Neural cell (in vitro differentiated cells): Measurements from ENCODE around the gene PNISR. TPM values are rescaled to one million over a fixed set of nuclear protein-coding genes. Genes with fewer than 3 reads are reported as not detected.

Source experiments
- H2AFZ ChIP-seq: fragments of 200-600, 300-800 bp; sonication (generic), shearing (Covaris generic); 2 replicates; pipeline ENCODE4 v1.6.0; 2014; ENCODE audit warnings: low read depth, mild to moderate bottlenecking, antibody characterized with exemption, low read length, moderate library complexity
- H3F3A ChIP-seq: fragments of 200-600 bp; shearing (Covaris generic); 2 replicates; pipeline ENCODE4 v1.6.1; 2016; ENCODE audit warnings: mild to moderate bottlenecking, moderate library complexity, mixed read lengths, antibody characterized with exemption, low read length; ENCODE audit not compliant: insufficient read depth, poor library complexity, severe bottlenecking
- H3K27ac ChIP-seq: fragments of 200-600, 300-800 bp; sonication (generic), shearing (Covaris generic); 2 replicates; pipeline ENCODE4 v1.5.1; 2014; ENCODE audit warnings: mild to moderate bottlenecking, low read length, moderate library complexity
- H3K27me3 ChIP-seq: fragments of 300-800, 200-600 bp; sonication (generic), shearing (Covaris generic); 2 replicates; pipeline ENCODE4 v1.6.0; 2014; ENCODE audit warnings: mild to moderate bottlenecking, low read depth, low read length, moderate library complexity; ENCODE audit not compliant: insufficient read depth
- H3K36me3 ChIP-seq: fragments of 300-800, 200-600 bp; sonication (generic), shearing (Covaris generic); 2 replicates; pipeline ENCODE4 v1.5.1; 2014; ENCODE audit warnings: mild to moderate bottlenecking, antibody characterized with exemption, low read length, moderate library complexity; ENCODE audit not compliant: insufficient read depth
- H3K4me2 ChIP-seq: fragments of 300-800, 200-600 bp; sonication (generic), shearing (Covaris generic); 2 replicates; pipeline ENCODE4 v1.6.0; 2014; ENCODE audit warnings: mild to moderate bottlenecking, low read length
- H3K4me3 ChIP-seq: fragments of 300-800, 200-600 bp; sonication (generic), shearing (Covaris generic); 2 replicates; pipeline ENCODE4 v1.5.1; 2014; ENCODE audit warnings: mild to moderate bottlenecking, low read length, moderate library complexity
- H3K79me2 ChIP-seq: fragments of 200-600 bp; shearing (Covaris generic); replicated peaks from 2 replicates; pipeline ENCODE4 v1.6.0; 2014; ENCODE audit warnings: mild to moderate bottlenecking, low read length, moderate library complexity; ENCODE audit not compliant: insufficient read depth
- H3K9ac ChIP-seq: fragments of 300-800, 200-600 bp; sonication (generic), shearing (Covaris generic); 2 replicates; pipeline ENCODE4 v1.6.1; 2016; ENCODE audit warnings: mild to moderate bottlenecking, low read length, mixed read lengths
- H3K9me2 ChIP-seq: fragments of 200-600 bp; shearing (Covaris generic); 2 replicates; pipeline ENCODE4 v1.6.1; 2016; ENCODE audit warnings: mild to moderate bottlenecking, low read length, mixed read lengths; ENCODE audit not compliant: insufficient read depth
- H3K9me3 ChIP-seq: fragments of 200-600, 300-800 bp; sonication (generic), shearing (Covaris generic); 2 replicates; pipeline ENCODE4 v1.6.1; 2016; ENCODE audit warnings: mild to moderate bottlenecking, mixed run types, low read length, moderate library complexity, mixed read lengths
- H4K20me1 ChIP-seq: fragments of 200-600 bp; shearing (Covaris generic); 2 replicates; pipeline ENCODE4 v1.6.1; 2016; ENCODE audit warnings: mild to moderate bottlenecking, mixed run types; ENCODE audit not compliant: insufficient read depth
- CTCF ChIP-seq: fragments of 450-650 bp; IDR thresholded peaks from 2 replicates; pipeline ENCODE4 v1.5.1; 2014; ENCODE audit warnings: antibody characterized with exemption, mild to moderate bottlenecking, moderate library complexity; ENCODE audit not compliant: poor library complexity, severe bottlenecking
- EP300 ChIP-seq: fragments of 450-650 bp; conservative IDR thresholded peaks from 2 replicates; pipeline ENCODE4 v1.6.1; 2014; ENCODE audit warnings: antibody characterized with exemption, mild to moderate bottlenecking, moderate library complexity; ENCODE audit not compliant: poor library complexity, severe bottlenecking
- EZH2 ChIP-seq: fragments of 200-600, 300-800 bp; shearing (Covaris generic), sonication (generic); IDR thresholded peaks from 2 replicates; pipeline ENCODE4 v1.6.1; 2014; ENCODE audit warnings: antibody characterized with exemption, low read length, borderline replicate concordance, mild to moderate bottlenecking; ENCODE audit not compliant: insufficient read depth, poor library complexity, severe bottlenecking
- MXI1 ChIP-seq: fragments of 450-650 bp; conservative IDR thresholded peaks from 2 replicates; pipeline ENCODE4 v1.6.1; 2014; ENCODE audit warnings: antibody characterized with exemption, mild to moderate bottlenecking; ENCODE audit not compliant: poor library complexity, severe bottlenecking
- POLR2AphosphoS5 ChIP-seq: IDR thresholded peaks from 2 replicates; pipeline ENCODE4 v1.6.1; 2012
- RAD21 ChIP-seq: fragments of 450-650 bp; conservative IDR thresholded peaks from 2 replicates; pipeline ENCODE4 v1.6.1; 2014; ENCODE audit warnings: antibody characterized with exemption, mild to moderate bottlenecking, moderate library complexity
- REST ChIP-seq: IDR thresholded peaks from 2 replicates; pipeline ENCODE4 v1.6.1; 2012; ENCODE audit warnings: borderline replicate concordance
- SMC3 ChIP-seq: fragments of 450-650 bp; conservative IDR thresholded peaks from 2 replicates; pipeline ENCODE4 v1.6.1; 2014; ENCODE audit warnings: antibody characterized with exemption, mild to moderate bottlenecking, moderate library complexity; ENCODE audit not compliant: poor library complexity
- TAF1 ChIP-seq: IDR thresholded peaks from 2 replicates; pipeline ENCODE4 v1.6.1; 2012; ENCODE audit warnings: low read depth
- polyA plus RNA-seq: library from polyadenylated mRNA; depleted of rRNA; stranded (reverse); fragments of >200 nt; gene quantifications from 2 replicates; pipeline ENCODE4 v1.2.3, GENCODE V29; 2014

The PNISR gene
- polyA plus RNA-seq, 1 donor from 2014 or later: 391 TPM

- TF ChIP-seq REST (no peak), CTCF (no peak), EZH2 (no peak), POLR2AphosphoS5 (no peak), SMC3 (no peak), TAF1 (no peak), EP300 (no peak), RAD21 (no peak), MXI1 (no peak)
- H3K9me3 ChIP-seq: no peaks in the 10 kb centered on the region
- no peak overlapping the region for H2AFZ ChIP-seq
Measured at GRCh38 chr6:99364026-99364425, 61.1 kb downstream of the PNISR start.

GRCh38 chr6:99362678-99363268 lies 62.3 kb downstream of the PNISR start:
- Histone ChIP-seq H3K4me2 (no peak overlapping the region), H3K79me2 (no peaks in the 10 kb centered on the region), H4K20me1 (no peaks in the 10 kb centered on the region), H3K4me3 (no peak overlapping the region), H3K36me3 (no peaks in the 10 kb centered on the region), H2AFZ (no peak overlapping the region), H3K9me3 (no peaks in the 10 kb centered on the region), H3K9me2 (no peaks in the 10 kb centered on the region), H3K27me3 (no peaks in the 10 kb centered on the region), H3K9ac (no peak overlapping the region), H3K27ac (no peak overlapping the region), H3F3A (no peaks in the 10 kb centered on the region)
- TF ChIP-seq POLR2AphosphoS5: no peak

More at GRCh38 chr6:99364026-99364425, 61.1 kb downstream of the PNISR start:
- Histone ChIP-seq H3K79me2 (no peaks in the 10 kb centered on the region), H3F3A (no peaks in the 10 kb centered on the region), H3K4me3 (no peak overlapping the region), H3K27ac (no peak overlapping the region), H3K9ac (no peak overlapping the region), H4K20me1 (no peaks in the 10 kb centered on the region), H3K36me3 (no peaks in the 10 kb centered on the region), H3K27me3 (no peaks in the 10 kb centered on the region), H3K9me2 (no peaks in the 10 kb centered on the region), H3K4me2 (no peak overlapping the region)

GRCh38 chr6:99359800-99360199 lies 65.3 kb downstream of the PNISR start:
- no peak overlapping the region for H3K9ac ChIP-seq
- H3K27me3 ChIP-seq: no peaks in the 10 kb centered on the region
- no peak overlapping the region for H3K4me3 ChIP-seq
- no peaks in the 10 kb centered on the region for H3F3A ChIP-seq
- H3K79me2 ChIP-seq: no peaks in the 10 kb centered on the region
- no peak overlapping the region for H3K4me2 ChIP-seq
- H2AFZ ChIP-seq: no peak overlapping the region
- no peak overlapping the region for H3K27ac ChIP-seq
- TF ChIP-seq EP300: no peak
- no peak for TF ChIP-seq TAF1
- no peak for TF ChIP-seq RAD21
- no peak for TF ChIP-seq REST
- TF ChIP-seq EZH2: no peak
- no peak for TF ChIP-seq POLR2AphosphoS5
- no peaks in the 10 kb centered on the region for H3K9me2 ChIP-seq
- H4K20me1 ChIP-seq: no peaks in the 10 kb centered on the region
- no peaks in the 10 kb centered on the region for H3K36me3 ChIP-seq
- H3K9me3 ChIP-seq: no peaks in the 10 kb centered on the region
